Measurements from ENCODE around the gene DDAH1.

Gene DDAH1

DNA sequence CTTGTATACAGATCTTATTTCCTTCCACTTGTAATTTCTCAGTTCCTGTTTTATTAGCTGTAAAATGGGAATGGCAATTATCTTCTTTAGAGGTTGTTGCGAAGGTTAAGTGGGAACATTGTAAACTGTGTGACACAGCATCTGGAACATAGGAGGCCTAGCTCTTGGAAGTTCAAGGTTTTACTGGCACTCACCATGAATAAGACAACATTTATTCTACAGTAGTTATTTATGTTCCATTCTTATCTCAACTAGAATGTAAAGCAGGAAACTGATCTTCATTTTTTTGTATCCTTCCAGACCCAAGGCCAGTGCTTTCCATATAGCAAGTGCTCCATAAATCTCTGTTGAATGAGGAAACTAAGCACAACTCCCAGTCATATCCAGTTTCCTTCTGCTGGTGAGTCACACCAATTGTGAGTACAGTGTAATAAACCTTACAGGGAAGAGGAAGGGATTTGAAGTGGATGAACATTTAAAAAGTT, 189.9 kb downstream of the DDAH1 start:
- DNase-seq (ENCODE audit: low spot score) = no peak

DNA sequence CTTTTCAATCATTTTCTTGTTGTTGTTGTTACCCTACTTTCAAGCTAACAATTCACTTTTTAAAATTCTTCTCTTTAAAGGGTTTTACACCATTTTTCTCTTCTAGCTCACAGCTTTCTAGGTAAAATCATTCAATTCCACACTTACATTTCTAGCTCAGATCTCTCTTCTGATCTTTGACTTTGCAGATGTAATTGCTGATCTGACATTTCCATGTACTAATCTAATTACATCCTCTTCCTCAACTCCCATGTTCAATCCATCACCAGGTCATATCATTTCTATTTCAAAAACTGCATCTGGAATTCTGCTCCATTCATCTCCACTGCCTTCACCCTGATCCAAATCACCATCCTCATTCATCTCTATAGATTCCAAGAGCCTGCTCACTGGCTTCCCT, 191.6 kb downstream of the DDAH1 start:
- DNase-seq (ENCODE audit: low spot score) = no peak

DNA sequence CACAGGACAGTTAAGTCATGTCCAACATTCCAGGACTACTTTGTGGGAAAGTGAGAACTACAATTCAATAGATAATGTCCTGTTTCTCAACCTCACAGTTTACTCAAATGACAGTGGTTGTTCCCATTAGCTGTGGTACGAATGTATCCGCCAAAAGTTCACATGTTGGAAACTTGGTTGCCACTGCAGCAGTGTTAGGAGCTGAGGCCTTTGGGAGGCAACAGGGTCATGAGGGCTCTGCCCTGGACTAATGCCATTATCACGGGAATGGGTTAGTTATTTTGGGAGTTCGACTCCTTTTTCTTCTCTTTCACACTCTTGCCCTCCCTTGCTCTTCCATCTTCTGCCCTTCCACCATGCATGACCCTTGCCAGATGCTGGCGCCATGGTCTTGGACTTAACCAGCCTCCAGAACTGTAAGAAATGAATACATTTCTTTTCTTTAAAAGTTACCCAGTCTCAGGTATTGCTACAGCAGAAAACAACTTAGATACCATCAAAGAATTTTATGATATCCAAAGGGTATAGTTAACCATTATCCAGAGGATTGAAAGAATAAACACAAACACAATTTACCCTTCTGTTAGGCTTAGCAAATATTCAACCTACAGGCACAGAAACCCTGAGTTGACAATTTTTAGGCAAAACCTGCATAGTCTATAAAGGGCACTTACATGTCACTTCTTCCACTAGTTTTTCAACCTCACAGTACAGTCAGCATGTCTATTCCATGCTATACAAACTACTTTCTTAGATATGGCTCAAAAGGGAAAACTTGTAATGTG, 196.0 kb downstream of the DDAH1 start:
- no peak for DNase-seq (ENCODE audit: low spot score)
